ENCODE results near the gene PPM1G.
"Not testable (repeated sequence)": the region's sequence is repeated elsewhere in the genome, so short reads cannot be mapped to it uniquely, and the experiment has no call there.

PPM1G gene

DNA sequence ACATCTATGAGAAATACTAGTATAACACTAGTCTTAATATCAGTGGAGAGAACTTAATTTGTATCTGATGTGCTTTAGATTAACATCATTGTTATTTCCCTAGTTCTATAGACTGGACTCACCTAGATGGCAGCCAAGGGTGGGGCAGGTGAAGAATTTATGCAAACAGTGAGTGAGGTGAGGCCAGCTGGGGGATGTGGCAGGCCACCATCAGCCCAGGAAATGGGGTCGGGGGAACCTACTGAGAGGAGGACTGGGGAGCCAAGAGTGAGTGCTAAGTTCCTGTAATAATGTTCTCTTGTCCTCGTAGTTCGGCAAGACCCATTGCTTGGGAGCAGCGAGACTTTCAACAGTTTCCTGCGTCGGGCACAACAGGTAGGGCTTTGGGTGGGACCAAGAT is 36.5 kb downstream of the PPM1G start:
- DNase-seq: no peak

DNA sequence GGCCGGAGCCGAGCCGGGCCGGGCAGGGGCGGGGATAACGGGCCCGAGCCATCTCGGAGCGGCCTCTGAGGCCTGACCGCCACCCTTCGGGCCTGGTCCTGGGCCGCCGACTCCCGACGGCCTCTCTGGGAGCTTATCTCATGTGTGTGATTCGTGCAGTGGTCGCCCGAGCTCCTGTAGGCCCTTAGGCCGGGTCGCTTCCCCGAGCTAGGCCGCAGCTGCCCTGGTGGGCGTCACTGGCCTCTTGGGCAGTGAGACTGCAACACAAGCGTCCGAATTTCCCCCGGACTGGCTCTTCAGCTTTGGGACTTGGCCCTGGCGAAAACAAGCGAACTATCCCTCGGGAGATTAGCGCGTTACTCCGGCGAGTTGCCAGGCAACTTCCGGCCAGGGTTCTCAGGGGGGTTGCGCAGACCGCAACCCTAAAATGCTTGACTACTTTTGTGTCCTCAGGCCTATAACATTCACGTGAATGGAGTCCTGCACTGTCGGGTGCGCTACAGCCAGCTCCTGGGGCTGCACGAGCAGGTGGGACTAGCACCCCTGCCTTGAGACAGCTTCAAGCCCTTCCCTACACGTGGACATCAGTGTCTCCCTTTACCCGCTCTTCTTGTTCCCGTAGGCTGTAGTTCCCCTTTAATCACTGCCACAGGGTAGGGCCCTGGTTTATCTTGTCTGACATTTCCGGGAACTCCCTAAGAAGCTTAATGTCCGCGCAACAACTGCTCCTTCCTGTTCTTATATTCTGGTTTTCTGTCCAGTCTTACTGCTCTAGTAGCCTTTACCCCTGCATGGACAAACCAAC is 38.4 kb downstream of the PPM1G start:
- DNase-seq: peak; percentile 36

DNA sequence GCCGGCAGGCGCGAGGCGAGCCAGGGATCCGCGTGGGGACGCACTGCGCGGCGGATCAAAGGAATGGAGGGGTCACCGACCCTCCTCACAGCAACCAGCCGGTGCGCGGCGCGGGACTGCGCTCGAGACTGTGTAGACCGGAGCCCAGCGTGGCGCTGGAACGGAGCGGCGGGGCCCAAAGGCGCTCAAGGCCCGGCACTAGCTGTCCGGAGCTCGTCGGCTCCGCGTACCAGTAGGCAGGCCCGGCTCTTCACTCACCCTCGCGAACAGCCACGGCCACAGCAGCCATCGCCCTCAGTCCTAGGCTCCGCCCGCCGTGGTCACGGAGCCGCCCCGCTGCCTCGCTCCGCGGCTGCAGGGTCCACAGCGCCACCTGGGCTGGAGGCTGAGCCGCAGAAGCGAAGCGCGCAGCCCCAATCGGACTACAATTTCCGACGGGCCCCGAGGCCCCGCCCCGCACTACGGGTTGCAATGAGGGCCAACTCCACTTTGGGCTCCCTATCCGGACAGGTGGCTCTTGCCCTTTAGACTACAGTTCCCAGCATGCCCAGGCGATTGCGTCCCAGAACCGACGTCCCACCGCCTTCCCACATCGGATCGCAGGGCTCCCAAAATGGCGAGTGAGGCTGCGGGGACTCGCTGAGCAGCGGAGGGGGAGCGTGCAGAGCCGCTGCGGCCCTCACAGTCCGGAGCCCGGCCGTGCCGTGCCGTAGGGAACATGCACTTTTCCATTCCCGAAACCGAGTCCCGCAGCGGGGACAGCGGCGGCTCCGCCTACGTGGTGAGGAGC is 39.2 kb downstream of the PPM1G start, which contains the start of the genes EIF2B4 and SNX17:
TSS of gene EIF2B4 (minus strand) at position 313 of the 790 bp plus-strand sequence. CDS start at position 289, 24 bp downstream.
TSS of gene SNX17 (plus strand) at position 591 of the 790 bp plus-strand sequence. CDS start at position 719, 128 bp downstream.
- peak; percentile 100 for DNase-seq

DNA sequence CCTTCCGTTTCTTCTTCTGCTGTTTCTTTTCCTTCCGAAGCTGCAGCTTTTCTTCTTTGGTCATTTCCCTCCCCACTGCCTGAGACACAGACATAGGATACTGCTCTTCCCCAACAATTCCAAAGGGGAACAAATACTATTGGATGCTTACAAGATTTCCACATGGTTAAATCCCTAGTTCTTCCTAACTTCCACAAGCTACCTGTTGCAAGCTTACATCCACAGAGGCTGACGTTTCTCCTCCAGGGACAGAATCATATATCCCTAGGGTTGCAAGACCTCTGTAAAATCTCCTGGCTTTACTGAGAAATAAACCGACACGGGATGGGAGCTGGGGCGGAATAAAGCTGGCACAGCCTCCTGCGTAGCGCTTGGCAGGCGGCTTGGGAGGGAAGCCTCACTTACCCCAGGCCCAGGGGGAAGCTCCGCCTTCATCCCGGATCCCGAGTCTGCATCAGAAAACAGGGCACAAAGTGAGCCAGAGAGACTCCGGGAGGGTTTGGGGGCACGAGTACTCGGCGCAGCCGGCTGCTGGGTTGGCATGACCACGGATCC is 39.8 kb downstream of the PPM1G start:
- no peak for DNase-seq

DNA sequence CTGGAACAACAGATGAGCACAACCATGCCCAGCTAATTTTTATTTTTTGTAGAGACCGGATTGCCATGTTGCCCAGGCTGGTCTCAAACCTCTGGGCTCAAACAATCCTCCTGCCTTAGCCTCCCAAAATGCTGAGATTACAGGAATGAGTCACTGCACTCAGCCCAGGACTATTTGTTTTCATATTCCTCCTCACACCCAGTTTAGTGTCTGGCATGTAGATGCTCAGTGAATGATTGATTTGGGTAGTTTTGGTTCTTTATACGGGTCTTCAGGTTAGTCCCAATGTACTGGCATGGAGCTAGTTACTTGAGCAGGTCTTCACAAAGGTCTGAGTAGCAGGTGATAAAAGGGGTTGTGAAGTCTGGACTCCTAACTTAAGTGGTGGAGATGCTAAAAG is 45.5 kb downstream of the PPM1G start:
- no peak for DNase-seq

DNA sequence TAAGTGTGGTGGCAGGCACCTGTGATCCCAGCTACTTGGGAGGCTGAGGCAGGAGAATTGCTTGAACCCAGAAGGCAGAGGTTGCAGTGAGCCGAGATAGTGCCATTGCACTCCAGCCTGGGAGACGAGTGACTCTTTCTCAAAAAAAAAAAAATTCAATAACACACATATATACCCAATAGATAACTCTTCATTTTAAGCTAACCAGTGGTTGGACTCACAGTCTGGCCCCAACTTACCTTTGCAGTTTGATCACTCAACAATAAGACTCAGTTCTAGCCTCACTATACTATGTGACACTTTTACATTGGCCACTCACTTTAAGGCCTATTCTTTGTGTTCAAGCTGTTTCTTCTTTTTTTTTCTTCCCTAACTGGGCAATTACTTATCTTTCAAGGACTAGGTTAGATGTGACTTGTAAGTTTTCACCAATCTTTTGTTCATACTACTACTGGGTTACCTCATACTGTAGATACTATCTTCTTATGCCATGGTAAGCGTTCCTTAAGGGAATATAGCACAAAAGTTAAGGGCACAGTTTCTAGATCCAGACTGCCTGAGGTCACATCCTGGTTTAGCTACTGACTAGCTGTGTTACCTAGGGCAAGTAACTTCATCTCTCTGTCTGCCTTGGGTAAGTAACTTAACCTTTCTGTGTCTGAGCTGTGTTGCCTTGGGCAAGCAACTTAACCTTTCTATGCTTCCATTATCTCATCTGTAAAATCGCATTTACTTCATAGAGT is 46.5 kb downstream of the PPM1G start:
- DNase-seq: no peak

DNA sequence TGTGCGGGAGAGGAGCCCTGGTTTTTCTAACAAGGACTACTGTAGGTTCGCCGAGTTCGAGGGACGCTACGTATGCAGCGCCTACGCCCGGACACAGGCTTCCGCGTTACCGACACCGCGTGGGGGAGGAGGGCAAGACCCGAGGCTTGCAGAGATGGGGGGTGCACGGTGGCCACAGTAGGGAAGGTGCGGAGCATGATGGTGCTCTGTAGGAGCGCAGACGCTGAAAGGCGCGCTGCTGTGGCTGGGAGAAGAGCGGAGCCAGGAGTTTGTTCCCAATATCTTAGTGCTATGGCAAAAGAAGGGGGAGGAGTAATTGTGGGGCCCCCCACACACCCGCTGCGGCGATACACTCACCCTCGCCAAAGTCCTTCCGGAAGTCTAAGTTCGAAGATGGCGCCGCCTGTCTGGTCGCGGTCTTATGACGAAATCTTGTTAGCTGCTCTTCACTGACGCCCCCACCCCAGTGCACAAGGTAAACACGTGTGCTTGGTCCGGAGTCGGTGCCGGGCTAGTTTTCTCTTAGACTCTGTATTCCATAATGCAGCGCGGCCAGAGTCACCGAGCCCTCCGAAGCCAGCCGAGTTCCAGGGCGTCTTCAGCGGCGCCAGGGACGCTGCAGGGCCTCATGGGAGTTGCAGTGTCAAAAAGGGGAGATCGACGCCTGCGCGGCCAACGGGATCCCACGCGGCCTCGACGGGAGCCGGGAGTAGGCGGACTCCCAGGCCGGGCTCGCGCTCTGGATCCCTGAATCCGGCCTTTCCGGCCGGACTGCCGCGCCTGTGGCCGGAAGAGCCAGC is 52.8 kb downstream of the PPM1G start, which contains the start of gene GTF3C2:
TSS of gene GTF3C2 (minus strand) at position 383 of the 800 bp plus-strand sequence. CDS start 13,210 bp downstream, outside the sequence.
- DNase-seq: peak; percentile 93

DNA sequence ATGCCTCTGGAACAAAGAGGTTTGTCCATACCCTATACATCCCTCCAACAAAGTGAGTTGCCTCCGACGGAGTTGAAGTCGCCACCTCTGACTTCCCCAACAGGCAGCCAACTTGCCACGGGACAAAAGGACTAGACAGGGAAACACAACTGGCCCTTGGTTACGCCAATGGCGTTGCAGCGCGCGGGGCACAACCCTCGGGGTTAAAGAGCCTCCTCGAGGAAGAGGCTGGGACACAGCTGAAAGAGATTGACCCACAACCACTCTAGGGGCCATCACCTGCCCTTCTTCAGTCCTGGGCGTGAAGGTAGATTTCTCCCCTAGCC is 53.4 kb downstream of the PPM1G start:
- DNase-seq: no peak

DNA sequence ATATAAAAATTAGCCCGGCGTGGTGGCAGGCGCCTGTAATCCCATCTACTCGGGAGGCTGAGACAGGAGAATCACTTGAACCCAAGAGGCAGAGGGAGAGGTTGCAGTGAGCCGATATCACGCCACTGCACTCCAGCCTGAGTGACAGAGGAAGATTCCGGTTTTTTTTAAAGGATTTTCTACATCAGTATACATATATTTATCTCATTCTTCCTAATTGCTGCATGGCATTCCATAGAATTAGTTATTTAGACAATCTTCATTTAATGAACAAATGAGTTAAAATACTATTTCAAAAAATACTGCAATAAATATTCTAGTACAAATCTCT is 54.8 kb downstream of the PPM1G start:
- DNase-seq: no peak

DNA sequence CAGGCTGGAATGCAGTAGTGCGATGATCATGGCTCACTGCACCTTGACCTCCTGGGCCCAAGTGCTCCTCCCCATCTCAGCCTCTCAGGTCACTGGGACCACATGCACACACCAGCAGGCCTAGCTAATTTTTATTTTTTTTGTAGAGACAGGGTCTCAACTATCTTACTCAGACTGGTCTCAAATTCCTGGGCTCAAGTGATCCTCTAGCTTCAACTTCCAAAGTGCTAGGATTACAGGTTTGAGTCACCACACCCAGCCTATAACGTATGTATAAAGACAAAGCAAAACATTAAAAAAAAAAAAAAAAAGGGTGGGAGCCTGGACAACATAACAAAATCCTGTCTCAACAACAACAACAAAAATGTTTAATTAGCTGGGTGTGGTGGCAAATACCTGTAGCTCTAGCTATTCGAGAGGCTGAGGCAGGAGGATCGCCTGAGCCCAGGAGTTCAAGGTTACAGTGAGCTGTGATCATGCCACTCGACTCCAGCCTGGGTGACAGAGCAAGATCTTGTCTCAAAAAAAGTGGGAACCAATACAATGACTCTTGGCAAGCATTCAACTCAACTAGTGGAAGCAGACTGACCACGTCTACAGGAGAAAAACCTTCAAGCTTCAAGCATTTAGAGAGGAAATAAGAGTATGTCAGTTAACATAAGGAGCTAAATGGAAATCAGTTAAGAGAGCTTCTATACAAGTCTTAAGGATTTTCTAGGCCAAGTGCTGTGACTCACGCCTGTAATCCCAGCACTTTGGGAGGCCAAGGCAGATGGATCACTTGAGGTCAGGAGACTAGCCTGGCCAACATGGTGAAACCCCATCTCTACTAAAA is 55.4 kb downstream of the PPM1G start:
- no peak for DNase-seq

DNA sequence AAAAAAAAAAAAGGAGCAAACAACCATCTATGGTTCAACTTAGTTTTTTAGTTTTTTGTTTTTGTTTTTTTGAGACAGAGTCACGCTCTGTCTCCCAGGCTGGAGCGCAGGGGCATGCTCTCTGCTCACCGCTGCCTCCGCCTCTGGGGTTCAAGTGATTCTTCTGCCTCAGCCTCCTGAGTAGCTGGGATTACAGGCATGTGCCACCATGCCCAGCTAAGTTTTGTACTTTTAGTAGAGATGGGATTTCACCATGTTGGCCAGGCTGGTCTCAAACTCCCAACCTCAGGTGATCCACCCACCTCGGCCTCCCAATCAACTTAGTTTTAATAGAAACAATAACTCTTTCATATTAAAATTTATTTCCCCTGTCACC is 56.0 kb downstream of the PPM1G start:
- DNase-seq: not testable (repeated sequence)

DNA sequence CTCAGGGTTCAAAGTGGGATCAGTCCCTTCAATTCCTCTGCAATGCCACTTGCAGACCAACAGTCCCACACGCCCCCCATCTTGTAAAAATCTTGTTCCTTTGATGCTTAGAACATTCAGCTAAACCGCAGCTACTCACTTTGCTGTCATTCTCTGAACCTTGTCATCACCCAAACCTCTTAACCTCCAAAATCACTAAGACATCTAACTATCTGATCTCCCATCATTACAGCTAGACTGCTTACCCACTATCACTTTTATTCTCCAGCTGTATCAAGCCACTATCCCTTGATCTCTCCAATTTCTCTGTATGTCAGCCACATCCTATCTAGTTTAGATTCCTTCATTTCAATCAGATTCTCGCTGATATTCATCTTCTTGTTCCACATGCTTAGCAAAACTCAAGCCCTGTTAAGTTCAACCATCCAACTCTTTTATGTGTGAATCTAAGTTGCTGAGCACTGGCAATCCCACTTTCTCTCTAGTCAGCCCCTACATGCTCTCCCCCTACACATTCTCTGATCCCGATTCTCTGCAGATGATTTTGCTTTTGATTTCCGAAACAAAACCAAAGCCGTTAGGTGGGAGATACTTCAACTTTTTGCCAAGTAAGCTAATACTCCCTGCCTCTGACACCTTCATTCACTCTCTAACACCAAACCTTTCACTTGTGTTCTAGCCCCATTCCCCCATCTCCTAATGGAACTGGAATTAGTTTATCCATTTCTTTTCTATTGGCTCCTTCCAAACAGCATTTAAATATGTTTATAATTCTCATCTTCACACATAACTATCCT is 57.4 kb downstream of the PPM1G start:
- DNase-seq: no peak

DNA sequence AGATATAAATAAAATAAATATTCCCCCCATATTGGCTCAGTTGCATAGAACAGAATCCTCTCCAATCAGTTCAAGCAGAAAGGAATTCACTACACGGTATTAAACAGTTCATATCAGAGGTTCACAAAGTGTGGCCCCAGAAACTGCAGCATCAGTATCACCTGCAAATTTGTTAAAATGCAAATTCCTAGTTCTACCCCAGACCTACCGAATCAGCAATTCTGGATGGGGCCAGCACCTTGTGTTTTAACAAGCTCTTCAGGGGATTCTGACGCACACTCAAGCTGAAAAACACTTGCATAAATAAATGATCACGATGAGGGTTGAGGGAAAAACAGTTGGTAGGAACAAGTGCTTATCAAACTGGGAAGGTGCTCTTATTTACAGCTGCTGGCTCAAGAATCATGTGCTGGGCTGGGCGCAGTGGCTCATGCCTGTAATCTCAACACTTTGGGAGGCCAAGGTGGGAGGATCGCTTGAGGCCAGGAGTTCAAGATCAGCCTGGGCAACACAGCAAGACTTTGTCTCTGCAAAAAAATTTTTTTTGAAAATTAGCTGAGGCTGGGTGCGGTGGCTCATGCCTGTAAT is 59.2 kb downstream of the PPM1G start:
- DNase-seq: no peak

DNA sequence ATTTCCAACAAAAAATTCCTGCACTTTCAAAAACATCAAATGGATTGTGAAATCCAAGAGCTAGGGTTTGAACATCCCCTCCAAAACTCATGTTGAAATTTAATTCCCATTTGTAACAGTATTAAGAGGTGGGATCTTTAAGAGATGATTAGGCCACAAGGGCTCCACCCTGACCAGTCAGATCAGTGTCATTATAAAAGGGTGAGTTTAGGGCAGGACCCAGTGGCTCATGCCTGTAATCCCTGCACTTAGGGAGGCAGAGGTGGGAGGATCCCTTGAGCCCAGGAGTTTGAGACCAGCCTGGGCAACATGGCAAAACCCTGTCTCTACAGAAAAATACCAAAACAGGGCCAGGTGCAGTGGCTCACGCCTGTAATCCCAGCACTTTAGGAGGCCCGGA is 61.8 kb downstream of the PPM1G start:
- no peak for DNase-seq

DNA sequence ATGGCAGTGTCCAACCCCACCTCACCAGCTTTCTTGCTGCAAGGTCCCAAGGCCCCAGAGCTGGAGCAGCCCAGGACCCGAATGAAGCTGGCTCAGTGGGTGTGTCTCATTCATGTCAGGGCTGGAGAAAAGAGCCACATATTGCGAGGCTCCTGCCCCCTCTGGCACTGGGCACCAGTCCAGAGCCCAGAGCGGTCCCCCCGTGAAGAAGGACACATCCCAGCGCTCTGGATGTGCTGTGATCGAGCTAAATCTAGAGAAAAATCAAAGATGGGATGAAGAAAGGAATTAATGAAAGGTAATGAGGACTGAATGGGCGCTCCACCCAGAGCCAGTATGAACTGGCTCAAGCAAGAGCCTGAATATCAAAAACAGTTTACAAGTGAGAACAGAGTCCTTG is 73.2 kb downstream of the PPM1G start:
- no peak for DNase-seq

DNA sequence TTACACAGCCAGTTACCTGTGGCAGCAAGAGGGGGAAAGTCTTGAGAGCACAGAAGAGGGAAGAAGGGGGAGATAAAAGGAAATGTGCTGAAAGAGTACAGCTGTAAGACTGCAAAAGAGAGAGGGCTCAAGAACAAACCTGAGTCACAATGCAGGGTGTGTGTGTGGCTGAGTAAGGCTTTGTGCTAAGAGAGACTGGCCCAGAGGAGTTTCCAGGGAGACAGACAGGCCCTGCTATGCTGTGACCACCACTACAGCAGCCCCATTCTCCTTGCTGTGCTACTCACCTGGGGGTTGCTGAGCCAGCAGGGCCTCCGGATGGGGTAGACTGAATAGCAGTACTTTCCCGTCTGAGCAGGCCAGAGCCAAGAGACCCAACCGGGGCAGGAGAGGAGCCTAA is 74.1 kb downstream of the PPM1G start:
- no peak for DNase-seq
